SU-DHL-6 (cell line): ENCODE results near the gene CGB1.

Experiments used
- H2AFZ ChIP-seq: fragments of 200-600 bp; sonication (generic); 2 replicates; pipeline ENCODE4 v1.6.1; 2014; ENCODE audit warnings: low read depth, mild to moderate bottlenecking, moderate library complexity, mixed read lengths, antibody characterized with exemption, low read length; ENCODE audit not compliant: severe bottlenecking
- H3F3A ChIP-seq: fragments of 200-600 bp; shearing (Covaris generic); 2 replicates; pipeline ENCODE4 v1.6.0; 2016; ENCODE audit warnings: antibody characterized with exemption, mild to moderate bottlenecking; ENCODE audit not compliant: insufficient read depth
- H3K27ac ChIP-seq: fragments of 200-600 bp; sonication (generic); 2 replicates; pipeline ENCODE4 v1.5.1; 2016; ENCODE audit warnings: low read depth, mild to moderate bottlenecking, low read length, moderate library complexity, mixed read lengths
- H3K27me3 ChIP-seq: fragments of 200-600 bp; sonication (generic), shearing (Covaris generic); 2 replicates; pipeline ENCODE4 v1.6.0; 2014; ENCODE audit warnings: mild to moderate bottlenecking, low read length
- H3K36me3 ChIP-seq: fragments of 200-600 bp; sonication (generic); 2 replicates; pipeline ENCODE4 v1.6.1; 2014; ENCODE audit warnings: mild to moderate bottlenecking, low read length, mixed read lengths
- H3K4me2 ChIP-seq: fragments of 300-600, 200-600 bp; shearing (Covaris generic), sonication (generic); 2 replicates; pipeline ENCODE4 v1.6.0; 2014; ENCODE audit warnings: low read length, low read depth, mild to moderate bottlenecking; ENCODE audit not compliant: poor library complexity, severe bottlenecking
- H3K4me3 ChIP-seq: fragments of 200-600 bp; sonication (generic); 2 replicates; pipeline ENCODE4 v1.5.1; 2014; ENCODE audit warnings: antibody characterized with exemption, low read length, mild to moderate bottlenecking, mixed read lengths; ENCODE audit not compliant: insufficient read depth, poor library complexity, severe bottlenecking
- H3K79me2 ChIP-seq: fragments of 200-600 bp; sonication (generic); 2 replicates; pipeline ENCODE4 v1.6.1; 2014; ENCODE audit warnings: mild to moderate bottlenecking, low read length, moderate library complexity; ENCODE audit not compliant: insufficient read depth
- H3K9ac ChIP-seq: fragments of 200-600 bp; sonication (generic); 2 replicates; pipeline ENCODE4 v1.7.0; 2014; ENCODE audit warnings: mild to moderate bottlenecking, low read length
- H3K9me2 ChIP-seq: fragments of 200-600 bp; sonication (generic); replicated peaks from 2 replicates; pipeline ENCODE4 v1.6.1; 2014; ENCODE audit warnings: low read length; ENCODE audit not compliant: insufficient read depth
- H3K9me3 ChIP-seq: fragments of 200-600 bp; sonication (generic); 2 replicates; pipeline ENCODE4 v1.6.1; 2014; ENCODE audit warnings: low read length, mixed read lengths; ENCODE audit not compliant: insufficient read depth
- H4K20me1 ChIP-seq: fragments of 200-600 bp; sonication (generic); 2 replicates; pipeline ENCODE4 v1.6.1; 2014; ENCODE audit warnings: low read depth, mild to moderate bottlenecking, antibody characterized with exemption, low read length, moderate library complexity, mixed read lengths
- EZH2phosphoT487 ChIP-seq: fragments of 200-600 bp; sonication (generic), shearing (Covaris generic); conservative IDR thresholded peaks from 2 replicates; pipeline ENCODE4 v1.6.1; 2018; ENCODE audit warnings: mild to moderate bottlenecking, antibody characterized with exemption, low read length, moderate library complexity, mixed read lengths
- TF ChIP-seq, protein P1 (sequence below): fragments of 200-600 bp; sonication (generic); IDR thresholded peaks from one replicate; pipeline ENCODE4 v1.5.1; 2017; ENCODE audit warnings: antibody characterized with exemption, mild to moderate bottlenecking, low read length, moderate library complexity; ENCODE audit not compliant: insufficient read depth, poor library complexity, severe bottlenecking

Gene CGB1

DNA sequence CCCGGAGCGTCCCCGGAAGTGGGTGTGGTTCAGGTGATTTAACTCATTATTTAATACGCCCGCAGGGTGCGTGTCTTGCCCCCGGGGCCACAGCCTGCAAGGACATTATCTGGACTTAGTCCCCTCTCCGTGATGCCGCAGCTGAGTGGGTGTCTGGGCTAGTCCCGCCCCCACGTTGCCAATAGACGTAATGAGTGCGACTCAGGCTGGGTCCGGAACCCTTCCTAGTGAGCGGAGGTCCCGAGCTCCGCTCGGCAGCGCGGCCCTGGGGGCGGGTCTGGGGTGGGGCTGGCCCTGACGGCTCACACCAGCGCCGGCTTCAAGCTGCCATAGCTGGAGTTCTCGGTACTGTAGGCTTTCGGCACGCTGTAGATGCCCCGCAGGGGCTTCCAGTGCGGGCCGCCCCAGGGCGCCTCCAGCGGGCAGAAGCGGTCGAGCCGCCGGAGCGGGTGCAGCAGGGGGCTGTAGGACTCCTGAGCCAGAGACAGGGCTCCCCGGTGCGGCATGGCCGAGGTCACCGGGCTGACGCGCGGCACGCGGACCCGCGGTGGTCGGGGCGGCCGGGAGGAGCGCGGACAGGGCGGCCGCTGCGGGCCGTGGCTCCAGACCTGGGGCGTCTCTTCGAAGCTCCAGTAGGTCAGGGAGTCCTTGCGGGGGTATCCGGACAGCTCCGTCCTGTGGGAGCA, 18.9 kb downstream of the CGB1 start:
- Histone ChIP-seq H3K27me3 (no peaks in the 10 kb centered on the region), H3K4me3 (no peak overlapping the region)
- TF ChIP-seq, protein P1, sequence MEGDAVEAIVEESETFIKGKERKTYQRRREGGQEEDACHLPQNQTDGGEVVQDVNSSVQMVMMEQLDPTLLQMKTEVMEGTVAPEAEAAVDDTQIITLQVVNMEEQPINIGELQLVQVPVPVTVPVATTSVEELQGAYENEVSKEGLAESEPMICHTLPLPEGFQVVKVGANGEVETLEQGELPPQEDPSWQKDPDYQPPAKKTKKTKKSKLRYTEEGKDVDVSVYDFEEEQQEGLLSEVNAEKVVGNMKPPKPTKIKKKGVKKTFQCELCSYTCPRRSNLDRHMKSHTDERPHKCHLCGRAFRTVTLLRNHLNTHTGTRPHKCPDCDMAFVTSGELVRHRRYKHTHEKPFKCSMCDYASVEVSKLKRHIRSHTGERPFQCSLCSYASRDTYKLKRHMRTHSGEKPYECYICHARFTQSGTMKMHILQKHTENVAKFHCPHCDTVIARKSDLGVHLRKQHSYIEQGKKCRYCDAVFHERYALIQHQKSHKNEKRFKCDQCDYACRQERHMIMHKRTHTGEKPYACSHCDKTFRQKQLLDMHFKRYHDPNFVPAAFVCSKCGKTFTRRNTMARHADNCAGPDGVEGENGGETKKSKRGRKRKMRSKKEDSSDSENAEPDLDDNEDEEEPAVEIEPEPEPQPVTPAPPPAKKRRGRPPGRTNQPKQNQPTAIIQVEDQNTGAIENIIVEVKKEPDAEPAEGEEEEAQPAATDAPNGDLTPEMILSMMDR = peak; percentile 33
- no peak for TF ChIP-seq EZH2phosphoT487

DNA sequence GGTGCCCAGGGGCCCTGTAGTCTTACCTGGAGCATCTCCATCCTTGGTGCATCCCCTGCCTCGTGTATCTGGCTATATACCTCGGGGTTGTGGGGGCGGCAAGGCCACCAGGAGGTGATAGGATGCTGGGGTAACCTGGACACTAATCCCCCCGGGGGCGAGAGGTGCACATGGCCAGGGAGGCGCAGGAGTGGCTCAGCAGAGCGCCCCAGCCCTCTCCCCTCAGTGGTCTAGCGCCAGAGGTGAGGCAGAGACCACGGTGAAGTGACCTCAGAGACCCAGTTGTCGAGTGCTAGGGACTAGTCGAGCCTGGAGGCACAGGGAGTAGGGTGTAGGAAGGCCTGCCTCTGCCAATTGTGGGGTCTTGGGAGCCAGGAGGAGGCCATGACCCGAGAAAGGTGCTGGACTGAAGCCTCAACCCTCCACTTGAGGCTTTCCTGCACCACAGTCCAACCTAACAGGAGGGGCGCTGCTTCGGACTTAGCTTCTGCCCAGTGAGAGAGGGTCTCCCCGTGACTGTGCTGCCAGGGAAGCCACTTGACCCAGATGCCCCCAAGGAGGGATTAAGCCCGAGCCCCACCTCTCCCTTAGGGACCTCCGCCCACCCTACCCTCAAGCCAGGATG, 19.5 kb downstream of the CGB1 start, which contains the start of gene LHB:
Gene LHB, minus strand, starts transcription at position 51 of the 625 bp plus-strand sequence. Its CDS starts 10 bp downstream, at position 41.
- Histone ChIP-seq H2AFZ (no peak within 1 kb of the TSS), H3K4me2 (peak within 1 kb of the TSS; percentile 48), H3K9me2 (no peaks in the 10 kb centered on the region), H3K79me2 (no peaks in the 10 kb centered on the region), H3K27me3 (no peaks in the 10 kb centered on the region), H3F3A (no peaks in the 10 kb centered on the region), H3K4me3 (no peak within 1 kb of the TSS), H4K20me1 (no peaks in the 10 kb centered on the region), H3K9ac (peak within 1 kb of the TSS; percentile 32; the same call in 1 of the 2 replicates), H3K9me3 (no peaks in the 10 kb centered on the region), H3K36me3 (no peaks in the 10 kb centered on the region), H3K27ac (no peak within 1 kb of the TSS)
- TF ChIP-seq, protein P1 = no peak
- no peak for TF ChIP-seq EZH2phosphoT487

More for the DNA sequence above, 18.9 kb downstream of the CGB1 start:
- Histone ChIP-seq H3K9me2 (no peaks in the 10 kb centered on the region), H4K20me1 (no peaks in the 10 kb centered on the region), H3K79me2 (no peaks in the 10 kb centered on the region), H3K4me2 (peak overlapping the region; percentile 48), H3F3A (no peaks in the 10 kb centered on the region), H3K36me3 (no peaks in the 10 kb centered on the region), H3K9me3 (no peaks in the 10 kb centered on the region), H3K9ac (peak overlapping the region; percentile 32; the same call in 1 of the 2 replicates), H2AFZ (no peak overlapping the region), H3K27ac (no peak overlapping the region)

DNA sequence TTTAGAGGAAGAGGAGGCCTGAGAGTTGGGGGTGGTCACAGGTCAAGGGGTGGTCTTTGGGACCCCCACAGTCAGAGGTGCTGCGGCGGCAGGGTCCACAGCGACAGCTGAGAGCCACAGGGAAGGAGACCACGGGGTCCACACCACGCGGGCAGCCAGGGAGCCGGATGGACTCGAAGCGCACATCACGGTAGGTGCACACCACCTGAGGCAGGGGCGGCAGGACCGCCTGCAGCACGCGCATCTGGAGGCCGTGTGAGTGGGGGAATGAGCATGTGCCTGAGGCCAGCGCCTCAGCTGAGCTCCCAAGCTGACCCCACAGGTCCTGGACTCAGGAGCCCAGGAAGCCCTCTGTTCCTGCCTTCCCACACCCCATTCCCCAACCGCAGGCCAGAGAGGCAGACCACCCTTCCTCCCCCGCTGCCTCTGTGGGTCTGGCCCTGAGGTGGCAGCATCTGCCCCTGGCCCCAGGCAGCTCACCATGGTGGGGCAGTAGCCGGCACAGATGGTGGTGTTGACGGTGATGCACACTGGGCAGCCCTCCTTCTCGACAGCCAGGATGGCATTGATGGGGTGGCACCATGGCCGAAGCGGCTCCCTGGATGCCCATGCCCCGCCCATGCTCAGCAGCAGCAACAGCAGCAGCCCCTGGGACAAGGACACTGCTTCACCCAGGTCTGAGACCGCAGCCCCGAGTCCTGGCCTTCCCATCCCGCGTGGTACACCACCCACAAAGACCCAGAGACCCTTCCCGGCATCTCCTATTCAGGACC, 20.4 kb downstream of the CGB1 start:
- Histone ChIP-seq H3K27ac (no peak overlapping the region), H4K20me1 (no peaks in the 10 kb centered on the region), H3K4me2 (no peak overlapping the region), H3K9me3 (no peaks in the 10 kb centered on the region), H3K9me2 (no peaks in the 10 kb centered on the region), H3K9ac (no peak overlapping the region), H2AFZ (no peak overlapping the region), H3F3A (no peaks in the 10 kb centered on the region), H3K27me3 (no peaks in the 10 kb centered on the region), H3K36me3 (no peaks in the 10 kb centered on the region), H3K79me2 (no peaks in the 10 kb centered on the region), H3K4me3 (no peak overlapping the region)
- TF ChIP-seq, protein P1 = no peak
- TF ChIP-seq EZH2phosphoT487 = no peak
